ENCODE measurements around the gene MIA2. TPM values are rescaled to one million over a fixed set of nuclear protein-coding genes. Genes with fewer than 3 reads are reported as not detected.
"Not testable (repeated sequence)": the region's sequence is repeated elsewhere in the genome, so short reads cannot be mapped to it uniquely, and the experiment has no call there.

The MIA2 gene
- total RNA-seq, 1 donor from 2014 or later, result 27.1 TPM

DNA sequence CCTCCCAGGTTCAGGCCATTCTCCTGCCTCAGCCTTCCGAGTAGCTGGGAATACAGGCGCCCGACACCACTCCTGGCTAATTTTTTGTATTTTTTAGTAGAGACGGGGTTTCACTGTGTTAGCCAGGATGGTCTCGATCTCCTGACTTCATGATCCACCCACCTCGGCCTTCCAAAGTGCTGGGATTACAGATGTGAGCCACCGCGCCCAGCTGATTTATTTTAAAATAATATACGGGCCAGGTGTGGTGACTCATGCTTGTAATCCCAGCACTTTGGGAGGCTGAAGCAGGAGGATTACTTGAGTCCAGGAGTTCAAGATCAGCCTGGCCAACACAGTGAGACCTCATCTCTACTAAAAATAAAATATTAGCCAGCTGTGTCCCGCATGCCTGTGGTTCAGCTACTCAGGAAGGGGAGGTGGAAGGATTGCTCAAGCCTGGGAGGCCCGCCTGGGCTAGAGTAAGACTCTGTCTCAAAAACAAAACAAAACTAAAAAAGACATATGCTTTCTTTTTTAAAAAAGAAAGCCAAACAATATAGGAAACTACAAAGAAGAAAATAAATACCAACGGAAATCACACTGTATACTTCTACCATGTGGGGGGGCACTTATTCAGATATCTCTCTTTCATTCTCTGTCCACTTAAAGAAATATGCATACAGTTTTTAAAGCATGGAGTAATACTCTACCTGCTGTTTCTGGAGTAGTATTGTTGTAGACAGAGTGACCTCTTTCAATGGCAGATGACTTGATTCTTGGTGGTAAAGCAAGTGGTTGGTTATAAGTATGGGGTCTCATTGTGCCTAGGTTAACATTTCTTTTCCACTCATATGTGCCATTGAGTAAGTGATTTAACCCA is 930 bp upstream of the MIA2 start:
- Mint-ChIP-seq H3K36me3 (ENCODE audit: low read depth) (no peaks in the 10 kb centered on the region), H3K4me1 (no peaks in the 10 kb centered on the region), H3K9me3 (no peaks in the 10 kb centered on the region), H3K4me3 (no peak overlapping the region), H3K27ac (no peak overlapping the region), H3K27me3 (no peaks in the 10 kb centered on the region)
- no peak for DNase-seq
- TF ChIP-seq, protein P1, sequence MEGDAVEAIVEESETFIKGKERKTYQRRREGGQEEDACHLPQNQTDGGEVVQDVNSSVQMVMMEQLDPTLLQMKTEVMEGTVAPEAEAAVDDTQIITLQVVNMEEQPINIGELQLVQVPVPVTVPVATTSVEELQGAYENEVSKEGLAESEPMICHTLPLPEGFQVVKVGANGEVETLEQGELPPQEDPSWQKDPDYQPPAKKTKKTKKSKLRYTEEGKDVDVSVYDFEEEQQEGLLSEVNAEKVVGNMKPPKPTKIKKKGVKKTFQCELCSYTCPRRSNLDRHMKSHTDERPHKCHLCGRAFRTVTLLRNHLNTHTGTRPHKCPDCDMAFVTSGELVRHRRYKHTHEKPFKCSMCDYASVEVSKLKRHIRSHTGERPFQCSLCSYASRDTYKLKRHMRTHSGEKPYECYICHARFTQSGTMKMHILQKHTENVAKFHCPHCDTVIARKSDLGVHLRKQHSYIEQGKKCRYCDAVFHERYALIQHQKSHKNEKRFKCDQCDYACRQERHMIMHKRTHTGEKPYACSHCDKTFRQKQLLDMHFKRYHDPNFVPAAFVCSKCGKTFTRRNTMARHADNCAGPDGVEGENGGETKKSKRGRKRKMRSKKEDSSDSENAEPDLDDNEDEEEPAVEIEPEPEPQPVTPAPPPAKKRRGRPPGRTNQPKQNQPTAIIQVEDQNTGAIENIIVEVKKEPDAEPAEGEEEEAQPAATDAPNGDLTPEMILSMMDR (IDR thresholded peaks at IDR 0.05), result no peak
- POLR2A ChIA-PET, result interaction anchor here (1.2 kb wide), 1 partner anchor 199 kb away, joined by 3 read pairs; the partner anchor contains the start of gene FBXO33
- CTCF ChIA-PET, result interaction anchor here (0.7 to 2.1 kb wide), 5 partner anchors 85 to 239 kb away, joined by 3 to 5 read pairs (median 3); partner anchors contain the start of gene FBXO33
- intact Hi-C loops (cut with micrococcal nuclease), result loop anchor here (5.0 kb wide), 1 partner anchor 235 kb away; no protein-coding TSS in a partner anchor
- ATAC-seq (ENCODE audit: low read depth), result no peak

DNA sequence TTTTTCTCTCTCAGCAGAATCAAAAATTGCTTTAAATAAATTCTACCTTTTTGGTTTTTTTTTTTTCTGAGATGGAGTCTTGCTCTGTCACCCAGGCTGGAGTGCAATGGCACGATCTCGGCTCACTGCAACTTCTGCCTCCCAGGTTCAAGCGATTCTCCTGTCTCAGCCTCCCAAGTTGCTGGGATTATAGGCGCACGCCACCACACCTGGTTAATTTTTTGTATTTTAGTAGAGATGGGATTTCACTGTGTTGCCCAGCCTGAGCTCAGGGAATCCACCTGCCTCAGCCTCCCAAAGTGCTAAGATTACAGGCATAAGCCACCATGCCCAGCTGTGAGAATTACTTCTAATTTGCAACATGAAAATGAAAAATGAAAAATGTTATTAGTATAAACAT is 1.3 kb downstream of the MIA2 start:
- CTCF ChIA-PET; H3K4me3 Mint-ChIP-seq; ATAC-seq (ENCODE audit: low read depth); H3K4me1 Mint-ChIP-seq; H3K36me3 Mint-ChIP-seq (ENCODE audit: low read depth); H3K9me3 Mint-ChIP-seq; H3K27ac Mint-ChIP-seq; H3K27me3 Mint-ChIP-seq; DNase-seq: not testable (repeated sequence)
- POLR2A ChIA-PET, result interaction anchor here (1.3 kb wide), 1 partner anchor 32 kb away, joined by 4 read pairs; no protein-coding TSS in a partner anchor
- intact Hi-C loops (cut with micrococcal nuclease), result loop anchor here (5.0 kb wide), 1 partner anchor 232 kb away; no protein-coding TSS in a partner anchor

DNA sequence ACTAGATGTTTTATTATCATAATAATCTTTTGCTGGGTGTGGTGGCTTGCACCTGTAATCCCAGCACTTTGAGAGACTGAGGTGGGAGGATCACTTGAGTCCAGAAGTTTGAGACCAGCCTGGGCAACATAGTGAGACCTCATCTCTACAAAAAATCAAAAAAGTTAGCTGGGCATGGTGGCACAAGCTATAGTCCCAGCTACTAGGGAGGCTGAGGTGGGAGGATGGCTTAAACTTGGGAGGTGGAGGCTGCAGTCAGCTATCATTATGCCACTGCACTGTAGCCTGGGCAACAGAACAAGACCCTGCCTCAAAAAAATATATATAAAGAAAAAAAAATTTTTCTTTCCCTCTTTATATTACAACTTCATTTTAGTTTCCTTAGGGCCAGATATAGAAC is 1.8 kb downstream of the MIA2 start:
- H3K36me3 Mint-ChIP-seq (ENCODE audit: low read depth); CTCF ChIA-PET; H3K9me3 Mint-ChIP-seq; H3K27ac Mint-ChIP-seq; intact Hi-C loops (cut with micrococcal nuclease); H3K4me1 Mint-ChIP-seq; H3K27me3 Mint-ChIP-seq; ATAC-seq (ENCODE audit: low read depth); H3K4me3 Mint-ChIP-seq; DNase-seq: not testable (repeated sequence)
- POLR2A ChIA-PET, result interaction anchor here (1.3 kb wide), 1 partner anchor 32 kb away, joined by 4 read pairs; no protein-coding TSS in a partner anchor

DNA sequence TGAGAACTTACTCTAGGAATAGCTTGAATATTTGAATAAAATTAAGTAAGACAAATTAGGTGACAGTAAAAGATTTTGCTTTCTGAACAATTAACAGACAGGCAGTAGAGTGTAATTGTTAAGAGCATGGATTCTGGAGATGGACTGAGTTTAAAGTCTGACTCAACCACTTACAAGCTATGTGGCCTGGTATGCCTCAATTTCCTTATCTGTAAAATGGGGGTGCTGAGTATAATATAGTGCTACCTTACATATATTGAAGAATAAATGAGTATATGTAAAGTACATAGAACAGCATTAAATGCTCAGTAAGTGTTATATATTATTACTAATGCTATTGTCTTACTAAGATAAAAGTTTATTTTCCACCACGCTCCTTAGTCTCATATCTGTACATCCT is 7.1 kb downstream of the MIA2 start:
- POLR2A ChIA-PET, result no interaction called here
- Mint-ChIP-seq H3K4me3 (no peak overlapping the region), H3K27ac (no peak overlapping the region), H3K4me1 (no peaks in the 10 kb centered on the region), H3K27me3 (peaks cover 11% of the 10 kb centered on the region), H3K36me3 (ENCODE audit: low read depth) (no peaks in the 10 kb centered on the region), H3K9me3 (no peaks in the 10 kb centered on the region)
- CTCF ChIA-PET, result no interaction called here
- TF ChIP-seq, protein P1 (IDR thresholded peaks at IDR 0.05), result no peak
- DNase-seq, result no peak
- no peak for ATAC-seq (ENCODE audit: low read depth)
- intact Hi-C loops (cut with micrococcal nuclease), result loop anchor here (5.0 kb wide), 1 partner anchor 33 kb away; no protein-coding TSS in a partner anchor

DNA sequence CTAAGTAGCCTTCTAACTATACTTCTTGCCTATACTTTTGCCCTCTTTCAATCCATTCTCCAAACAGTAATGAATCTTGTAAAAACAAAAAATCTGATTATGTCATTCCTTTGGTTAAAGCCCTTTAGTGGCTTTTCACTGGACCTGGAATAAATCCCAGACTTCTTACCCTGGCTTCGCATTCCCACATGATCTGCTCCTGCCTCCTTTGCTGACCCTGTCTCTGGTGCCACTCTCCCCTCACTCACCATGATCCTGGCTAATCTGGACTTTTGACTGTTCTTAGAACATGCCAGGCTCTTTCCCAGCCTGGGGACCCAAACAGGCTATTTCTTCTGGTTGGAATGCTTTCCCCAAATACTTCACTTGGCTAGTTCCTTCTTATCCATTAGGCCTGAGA is 7.9 kb downstream of the MIA2 start:
- ATAC-seq (ENCODE audit: low read depth), result no peak
- CTCF ChIA-PET, result no interaction called here
- H3K27ac Mint-ChIP-seq, result no peak overlapping the region

More for the DNA sequence above, 7.9 kb downstream of the MIA2 start:
- intact Hi-C loops (cut with micrococcal nuclease), result loop anchor here (5.0 kb wide), 1 partner anchor 34 kb away; no protein-coding TSS in a partner anchor
- no peak overlapping the region for H3K4me3 Mint-ChIP-seq
- TF ChIP-seq, protein P1 (IDR thresholded peaks at IDR 0.05), result no peak
- POLR2A ChIA-PET, result no interaction called here
- no peaks in the 10 kb centered on the region for H3K4me1 Mint-ChIP-seq
- H3K36me3 Mint-ChIP-seq (ENCODE audit: low read depth), result no peaks in the 10 kb centered on the region
- DNase-seq, result no peak
- H3K9me3 Mint-ChIP-seq, result no peaks in the 10 kb centered on the region
- H3K27me3 Mint-ChIP-seq, result peaks cover 11% of the 10 kb centered on the region

All from activated B cell treated with CpG ODN at 0.5 μM for 24 hours (primary cell).